K562 (cell line): ENCODE results near the gene SKP2. TPM values are rescaled to one million over a fixed set of nuclear protein-coding genes. Genes with fewer than 3 reads are reported as not detected.

Source experiments
- ATAC-seq: fragments of 200-7000 bp; cut with Tn5 transposase; 3 replicates; pipeline ENCODE4 v1.9.1; 2020; ENCODE audit warnings: moderate library complexity
- BruUV-seq: library from RNA; stranded (reverse); fragments of 400-500 nt; replicated peaks from 2 replicates; lab custom pipeline; 2021; lab: Mats Ljungman, UMichigan
- CTCF ChIA-PET: fragments of 300-600 bp; formaldehyde crosslinking; extraction: SDS; loops from one replicate; lab custom pipeline; 2021; ENCODE audit warnings: low intra/inter-chr PET ratio; lab: Yijun Ruan, JAX
- POLR2A ChIA-PET: fragments of 300-600, 350-650 bp; sonication (Branson Sonifier 250); formaldehyde crosslinking; extraction: SDS; loops from one replicate; lab custom pipeline; 2021; ENCODE audit warnings: antibody characterized with exemption, inconsistent platforms; lab: Yijun Ruan, JAX
- DNase-seq, 4 experiments: peaks; one replicate each; pipeline versions ENCODE4 v3.0.0 to v3.0.0-alpha.2; 2011 to 2018; ENCODE audit warnings: low spot score in 3 of 4, mixed read lengths in 3 of 4; ENCODE audit errors: extremely low read depth in 1 of 4
- FAIRE-seq: peaks from 2 replicates; lab custom pipeline; 2011; peaks lifted over from hg19 to GRCh38; lab: Jason Lieb, UNC
- H2AFZ ChIP-seq: 2 replicates; pipeline ENCODE4 v1.6.0; 2011; ENCODE audit warnings: low read depth, low read length, control low read depth, inconsistent platforms
- H3K27ac ChIP-seq: fragments of 200-600 bp; 3 replicates; pipeline ENCODE4 v1.8.0; 2011; ENCODE audit warnings: low read depth, mild to moderate bottlenecking, control low read depth, inconsistent platforms, low read length, moderate library complexity, mixed read lengths; ENCODE audit errors: extremely low read depth
- H3K27me3 ChIP-seq, 2 experiments: fragments of 300-600 bp in 1 of 2; 2 replicates in 1 of 2; 3 replicates in 1 of 2; pipeline versions ENCODE4 v1.6.0 to v1.8.0; 2011; ENCODE audit warnings: inconsistent platforms in 2 of 2, low read length in 2 of 2, mild to moderate bottlenecking in 1 of 2, mixed read lengths in 1 of 2, moderate library complexity in 1 of 2; ENCODE audit not compliant: control insufficient read depth in 2 of 2, insufficient read depth in 2 of 2
- H3K36me3 ChIP-seq: fragments of 300-600 bp; 3 replicates; pipeline ENCODE4 v1.8.0; 2011; ENCODE audit warnings: mild to moderate bottlenecking, low read length, inconsistent platforms; ENCODE audit not compliant: control insufficient read depth, insufficient read depth
- H3K4me1 ChIP-seq, 2 experiments: fragments of 200-600 bp in 1 of 2; replicated peaks in 1 of 2; 2 replicates in 1 of 2; 3 replicates in 1 of 2; pipeline versions ENCODE4 v1.5.1 to v1.8.0; 2011; ENCODE audit warnings: inconsistent platforms in 2 of 2, low read length in 2 of 2, mild to moderate bottlenecking in 1 of 2, mixed read lengths in 1 of 2, moderate library complexity in 1 of 2; ENCODE audit not compliant: control insufficient read depth in 2 of 2, insufficient read depth in 2 of 2
- H3K4me2 ChIP-seq: 2 replicates; pipeline ENCODE4 v1.6.1; 2011; ENCODE audit warnings: low read length, control low read depth, inconsistent platforms, mixed read lengths; ENCODE audit not compliant: insufficient read depth
- H3K4me3 ChIP-seq: fragments of 200-600 bp; sonication (generic), shearing (Covaris generic); 2 replicates; pipeline ENCODE4 v1.5.1; 2016; ENCODE audit warnings: control low read depth, inconsistent platforms
- H3K79me2 ChIP-seq: fragments of 200-600 bp; 3 replicates; pipeline ENCODE4 v1.8.0; 2011; ENCODE audit warnings: low read length, inconsistent platforms; ENCODE audit not compliant: control insufficient read depth, insufficient read depth
- H3K9ac ChIP-seq, 2 experiments: 2 replicates each; pipeline versions ENCODE4 v1.6.0 to v1.6.1; 2011; ENCODE audit warnings: low read depth in 2 of 2, low read length in 2 of 2, control low read depth in 1 of 2, inconsistent platforms in 1 of 2, mild to moderate bottlenecking in 1 of 2, mixed read lengths in 1 of 2; ENCODE audit not compliant: insufficient read depth in 1 of 2
- H3K9me1 ChIP-seq: one replicate; pipeline ENCODE4 v1.6.0; 2011; ENCODE audit warnings: inconsistent platforms, mild to moderate bottlenecking, low read length, moderate library complexity; ENCODE audit not compliant: control insufficient read depth, insufficient read depth
- H3K9me3 ChIP-seq: replicated peaks from 2 replicates; pipeline ENCODE4 v1.5.1; 2011; ENCODE audit warnings: low read depth, low read length, inconsistent platforms; ENCODE audit not compliant: control insufficient read depth, insufficient read depth
- H4K20me1 ChIP-seq: replicated peaks from 2 replicates; pipeline ENCODE4 v1.6.1; 2011; ENCODE audit warnings: low read length, inconsistent platforms, mixed read lengths; ENCODE audit not compliant: control insufficient read depth, insufficient read depth
- CBX3 ChIP-seq, 2 experiments: IDR thresholded peaks; 1 replicate in 1 of 2; 2 replicates in 1 of 2; pipeline ENCODE4 v1.6.1; 2012; ENCODE audit warnings: inconsistent platforms in 2 of 2, low read length in 2 of 2, borderline replicate concordance in 1 of 2, control low read depth in 1 of 2
- RFX7 ChIP-seq: fragments of 250-450 bp; sonication (Bioruptor Pico); IDR thresholded peaks from 2 replicates; pipeline ENCODE4 v1.5.1; 2021; ENCODE audit warnings: mild to moderate bottlenecking
- SUPT5H ChIP-seq: fragments of 450-650 bp; IDR thresholded peaks from 2 replicates; pipeline ENCODE4 v1.6.1; 2016
- TAL1 ChIP-seq: fragments of 450-650 bp; IDR thresholded peaks from 2 replicates; pipeline ENCODE4 v1.6.1; 2016; ENCODE audit warnings: mild to moderate bottlenecking
- TCF3 ChIP-seq: sonication (generic); formaldehyde crosslinking; IDR thresholded peaks from 2 replicates; pipeline ENCODE4 v1.4.0; 2020; ENCODE audit warnings: mild to moderate bottlenecking, missing genetic modification reagents
- WGBS: fragments of 100-300 bp; shearing (Covaris generic); methylation state at CpG from one replicate; pipeline ENCODE4 v1.1.6; 2016; ENCODE audit warnings: low coverage, mixed read lengths; ENCODE audit not compliant: insufficient coverage; ENCODE audit errors: missing lambda C conversion rate; 5-methylcytosine and 5-hydroxymethylcytosine counted together
- in situ Hi-C: fragments of 300-500 bp; cut with MboI; formaldehyde crosslinking; loops from 4 replicates; pipeline ENCODE4 v1.15.0; 2018; ENCODE audit warnings: inconsistent platforms, mixed read lengths
- intact Hi-C: fragments of 100-400 bp; cut with micrococcal nuclease; formaldehyde crosslinking; loops from 2 replicates; pipeline ENCODE4 v1.14.2; 2022
- polyA plus RNA-seq, 8 experiments: library from polyadenylated mRNA; depleted of rRNA in 4 of 8; stranded (reverse) in 5 of 8; unstranded in 3 of 8; fragments of >200 nt; fragmentation: Nextera tagmentation in 2 of 8; fragmentation: Illumina TruSeq in 1 of 8; extraction: Ambion mirVana in 2 of 8; extraction: Trizol in 1 of 8; gene quantifications; 2 replicates each; pipeline versions ENCODE4 v1.2.1 to v1.2.3, GENCODE V29; 2011 to 2014; ENCODE audit warnings: inconsistent platforms in 1 of 8, missing spikeins in 1 of 8
- total RNA-seq, 7 experiments: library from RNA; depleted of rRNA in 6 of 7; stranded (reverse); fragments of >200 nt in 6 of 7; fragmentation: Illumina TruSeq in 2 of 7; extraction: Trizol in 2 of 7; gene quantifications; 2 replicates each; pipeline versions ENCODE4 v1.2.1 to v1.2.3, GENCODE V29; 2011 to 2021; ENCODE audit warnings: low replicate concordance in 1 of 7
- TF ChIP-seq, protein P1 (sequence below), 2 experiments: fragments of 450-650 bp; conservative IDR thresholded peaks; 2 replicates each; pipeline ENCODE4 v1.6.1; 2017; ENCODE audit warnings: mild to moderate bottlenecking in 2 of 2, moderate library complexity in 2 of 2
- TF ChIP-seq, protein P2 (sequence below): sonication (generic); formaldehyde crosslinking; IDR thresholded peaks from 2 replicates; pipeline ENCODE4 v1.4.0; 2020; ENCODE audit warnings: mild to moderate bottlenecking, missing genetic modification reagents

SKP2 gene
- total and polyA plus RNA-seq, 9 of the 15 experiments (the other 6 are each of a cell fraction or from before 2014, with no cell fraction given), result 30.0 to 97.5 (median 80.8) TPM

DNA sequence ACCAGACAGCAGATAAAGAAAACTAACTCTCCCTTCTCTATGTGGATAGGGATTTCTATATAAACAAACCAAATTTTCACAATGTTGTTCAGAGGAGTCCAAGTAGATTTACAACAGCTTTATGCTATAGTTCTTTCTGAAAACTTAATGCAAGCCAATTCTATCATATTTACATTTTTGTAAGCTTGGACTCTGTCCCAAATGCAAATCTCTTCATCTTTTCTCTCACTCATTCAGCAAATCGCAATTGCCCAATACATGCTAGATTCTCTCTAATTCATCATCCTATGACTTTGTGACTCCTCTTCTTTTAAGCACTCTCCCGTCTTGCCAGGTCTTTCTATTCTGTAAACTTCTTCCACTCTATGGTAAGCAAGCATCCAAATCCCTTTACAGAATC is 46.1 kb upstream of the SKP2 start:
- POLR2A ChIA-PET, result no interaction called here
- no TSS peak for BruUV-seq
- Histone ChIP-seq H3K79me2 (no peaks in the 10 kb centered on the region), H3K4me2 (no peak overlapping the region), H3K9ac (no peak overlapping the region), H3K27me3 (no peaks in the 10 kb centered on the region), H3K36me3 (peaks cover 30% of the 10 kb centered on the region), H3K27ac (no peak overlapping the region), H2AFZ (no peak overlapping the region), H3K9me3 (no peaks in the 10 kb centered on the region), H4K20me1 (no peaks in the 10 kb centered on the region), H3K9me1 (no peaks in the 10 kb centered on the region), H3K4me3 (no peak overlapping the region), H3K4me1 (no peaks in the 10 kb centered on the region)
- ATAC-seq (no peak), DNase-seq (no peak), FAIRE-seq (no peak)
- intact Hi-C loops (no loop called here), in situ Hi-C loops (no loop called here)
- WGBS, result 71% methylated on average over 2 of the region's 2 CpGs
- CTCF ChIA-PET, result no interaction called here
- TF ChIP-seq SUPT5H, result no peak
- TF ChIP-seq RFX7, result no peak
- TF ChIP-seq TAL1, result no peak
- TF ChIP-seq, protein P1, sequence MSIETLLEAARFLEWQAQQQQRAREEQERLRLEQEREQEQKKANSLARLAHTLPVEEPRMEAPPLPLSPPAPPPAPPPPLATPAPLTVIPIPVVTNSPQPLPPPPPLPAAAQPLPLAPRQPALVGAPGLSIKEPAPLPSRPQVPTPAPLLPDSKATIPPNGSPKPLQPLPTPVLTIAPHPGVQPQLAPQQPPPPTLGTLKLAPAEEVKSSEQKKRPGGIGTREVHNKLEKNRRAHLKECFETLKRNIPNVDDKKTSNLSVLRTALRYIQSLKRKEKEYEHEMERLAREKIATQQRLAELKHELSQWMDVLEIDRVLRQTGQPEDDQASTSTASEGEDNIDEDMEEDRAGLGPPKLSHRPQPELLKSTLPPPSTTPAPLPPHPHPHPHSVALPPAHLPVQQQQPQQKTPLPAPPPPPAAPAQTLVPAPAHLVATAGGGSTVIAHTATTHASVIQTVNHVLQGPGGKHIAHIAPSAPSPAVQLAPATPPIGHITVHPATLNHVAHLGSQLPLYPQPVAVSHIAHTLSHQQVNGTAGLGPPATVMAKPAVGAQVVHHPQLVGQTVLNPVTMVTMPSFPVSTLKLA (conservative IDR thresholded peaks at IDR 0.05), result no peak
- TF ChIP-seq TCF3, result no peak
- TF ChIP-seq CBX3 (IDR thresholded peaks at IDR 0.05; ENCODE audit: borderline replicate concordance in 1 of 2, low read length in 2 of 2), result no peak
- TF ChIP-seq, protein P2, sequence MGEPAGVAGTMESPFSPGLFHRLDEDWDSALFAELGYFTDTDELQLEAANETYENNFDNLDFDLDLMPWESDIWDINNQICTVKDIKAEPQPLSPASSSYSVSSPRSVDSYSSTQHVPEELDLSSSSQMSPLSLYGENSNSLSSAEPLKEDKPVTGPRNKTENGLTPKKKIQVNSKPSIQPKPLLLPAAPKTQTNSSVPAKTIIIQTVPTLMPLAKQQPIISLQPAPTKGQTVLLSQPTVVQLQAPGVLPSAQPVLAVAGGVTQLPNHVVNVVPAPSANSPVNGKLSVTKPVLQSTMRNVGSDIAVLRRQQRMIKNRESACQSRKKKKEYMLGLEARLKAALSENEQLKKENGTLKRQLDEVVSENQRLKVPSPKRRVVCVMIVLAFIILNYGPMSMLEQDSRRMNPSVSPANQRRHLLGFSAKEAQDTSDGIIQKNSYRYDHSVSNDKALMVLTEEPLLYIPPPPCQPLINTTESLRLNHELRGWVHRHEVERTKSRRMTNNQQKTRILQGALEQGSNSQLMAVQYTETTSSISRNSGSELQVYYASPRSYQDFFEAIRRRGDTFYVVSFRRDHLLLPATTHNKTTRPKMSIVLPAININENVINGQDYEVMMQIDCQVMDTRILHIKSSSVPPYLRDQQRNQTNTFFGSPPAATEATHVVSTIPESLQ (CRISPR knock-in tag), result no peak
